NCI-H748 (cell line): ENCODE results near the gene HYPK.

ENCODE experiments used
- DNase-seq: peaks from one replicate; lab custom pipeline; 2025; ENCODE audit not compliant: unreplicated experiment; lab: John Stamatoyannopoulos, UW

HYPK gene

GRCh38 chr15:43800286-43801141 is at the start of gene HYPK:
TSS of gene HYPK (plus strand) at chr15:43800599. CDS start at chr15:43800623, 24 bp downstream.
- peak; percentile 77 for DNase-seq

DNA sequence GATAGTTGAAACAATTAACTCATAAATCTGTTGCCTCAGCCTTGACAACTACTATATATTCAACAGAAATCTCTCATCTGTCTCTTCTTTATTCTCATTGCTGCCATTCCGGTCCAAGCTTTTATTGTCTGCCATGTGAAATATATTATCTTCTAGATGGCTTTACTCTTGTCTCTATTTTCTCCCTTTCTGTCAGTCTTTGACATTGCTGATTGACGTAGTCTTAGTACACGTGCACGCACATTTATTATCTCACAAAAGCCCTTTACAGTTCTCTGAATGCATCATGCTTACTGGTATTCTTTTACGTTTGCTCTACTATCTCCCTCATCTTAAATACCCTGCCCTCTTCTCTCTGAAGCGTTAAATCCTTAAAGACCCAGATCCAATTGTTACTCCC is 48.5 kb upstream of the HYPK start:
- no peak for DNase-seq

DNA sequence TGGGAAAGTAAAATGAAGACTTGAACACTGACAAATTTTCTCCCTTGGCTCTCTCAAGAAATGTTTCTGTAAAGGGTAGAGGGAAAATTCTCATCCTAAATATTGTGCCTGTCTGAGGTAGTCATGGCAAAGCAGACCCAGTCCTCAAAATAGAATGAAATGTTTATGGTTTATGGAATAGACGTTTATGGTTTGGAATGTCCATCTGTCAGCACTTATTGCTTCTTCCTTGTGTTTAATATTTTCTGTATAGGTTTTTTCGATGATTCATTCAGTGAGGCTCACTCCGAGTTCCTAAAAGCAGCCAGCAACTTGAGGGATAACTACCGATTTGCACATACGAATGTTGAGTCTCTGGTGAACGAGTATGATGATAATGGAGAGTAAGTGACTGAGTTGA is 37.6 kb upstream of the HYPK start:
- no peak for DNase-seq

DNA sequence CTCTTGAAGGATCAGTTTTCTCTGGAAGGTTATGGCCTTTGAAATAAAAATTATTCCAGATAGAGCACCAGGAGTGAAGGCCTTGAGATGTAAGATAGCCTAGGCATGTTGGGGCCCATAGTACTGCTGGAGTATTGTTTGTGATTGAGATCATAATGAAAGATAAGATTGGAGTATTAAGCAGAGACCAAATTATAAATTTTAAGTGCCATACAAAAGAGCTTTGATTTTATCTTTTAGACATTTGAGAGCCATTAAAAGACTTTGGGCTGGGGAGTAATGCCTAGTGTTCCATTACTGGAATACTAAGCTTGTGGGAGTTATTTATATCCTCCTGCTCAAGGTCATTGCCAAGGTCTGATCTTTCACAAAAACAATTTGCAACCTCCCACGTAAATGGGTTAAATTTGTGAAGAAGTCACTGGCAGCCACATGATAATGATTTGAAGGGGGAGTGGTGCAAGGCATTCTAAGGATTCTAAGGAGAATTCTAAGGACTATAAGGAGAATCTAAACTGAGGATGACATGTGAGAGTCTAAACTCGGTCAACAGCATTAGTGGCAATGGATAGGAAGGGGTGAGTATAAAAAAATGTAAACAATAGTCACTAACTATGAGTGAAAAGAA is 36.5 kb upstream of the HYPK start:
- no peak for DNase-seq

- DNase-seq: peak; percentile 33
These were observed 30.7 kb upstream of the HYPK start for GRCh38 chr15:43769584-43770228.

- DNase-seq: no peak
These were observed 28.6 kb upstream of the HYPK start for GRCh38 chr15:43771816-43772215.

DNA sequence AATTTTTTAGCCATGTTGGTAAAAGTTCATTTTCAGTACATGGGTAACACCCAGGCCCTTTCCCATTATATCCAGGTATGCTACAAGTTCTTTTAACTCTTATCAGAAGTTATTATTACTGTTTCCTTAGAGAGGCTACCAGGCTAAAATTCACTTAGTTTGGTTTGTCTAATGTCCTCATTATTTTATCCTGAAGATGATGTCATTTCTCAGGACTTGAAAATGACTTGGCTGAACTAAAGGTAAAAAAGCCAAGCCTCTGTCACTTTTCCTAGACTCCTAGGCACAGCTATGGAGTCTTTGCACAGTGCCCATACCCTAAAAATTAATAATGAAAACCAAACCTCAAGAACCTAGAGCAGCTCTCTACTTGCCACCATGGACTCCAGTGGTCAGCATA is 27.8 kb upstream of the HYPK start:
- DNase-seq: no peak

DNA sequence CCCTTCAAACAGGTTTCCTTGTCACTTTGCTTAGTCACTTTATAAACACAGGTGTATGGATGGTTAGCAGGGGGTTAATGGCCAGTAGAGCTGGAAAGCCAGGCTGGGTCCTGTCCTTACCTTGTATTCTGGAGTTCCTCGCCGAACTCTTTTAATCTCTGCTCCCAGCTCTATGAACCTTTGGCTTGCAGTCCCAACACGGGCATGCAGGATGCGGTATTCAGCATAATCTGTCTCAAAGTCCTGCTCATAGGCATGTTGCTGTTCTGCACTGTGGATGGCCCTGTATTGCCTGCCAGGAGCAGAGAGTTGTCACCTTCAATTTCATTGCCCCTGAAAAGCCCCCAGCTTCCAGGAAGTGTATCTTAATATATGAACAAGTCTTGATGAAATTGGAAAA is 26.3 kb upstream of the HYPK start:
- no peak for DNase-seq

GRCh38 chr15:43775411-43775965 is 24.9 kb upstream of the HYPK start:
- peak; percentile 62 for DNase-seq

DNA sequence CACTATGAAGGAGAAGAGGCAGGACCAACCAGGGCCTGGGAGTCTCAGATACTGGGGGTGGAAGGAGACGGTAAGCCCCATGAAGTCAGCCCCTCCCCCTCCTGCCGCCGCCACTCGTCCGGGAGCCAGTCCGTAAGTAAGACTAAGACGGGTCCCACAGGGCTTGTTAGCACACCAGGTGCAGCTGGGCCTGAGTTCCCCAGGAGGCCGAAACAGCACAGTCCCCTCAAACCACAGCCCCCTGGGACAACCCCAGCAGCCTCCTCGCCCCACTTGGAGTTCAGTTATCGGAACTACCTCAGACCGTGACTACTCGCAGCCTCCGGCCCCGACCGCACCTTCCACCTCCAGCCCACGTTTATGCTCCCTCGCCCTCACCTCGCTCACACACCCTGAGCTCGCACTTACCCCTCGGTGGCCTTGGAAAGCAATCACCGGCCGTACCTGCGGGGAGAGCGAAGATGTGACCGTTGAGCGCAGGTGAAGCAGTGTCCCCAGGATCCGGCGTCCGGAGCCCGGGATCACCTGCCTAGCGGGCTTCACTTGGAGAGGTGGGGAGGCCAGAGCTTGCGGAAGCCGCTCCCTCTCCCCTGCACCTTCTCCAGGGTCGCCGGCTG is 24.2 kb upstream of the HYPK start:
- no peak for DNase-seq

DNA sequence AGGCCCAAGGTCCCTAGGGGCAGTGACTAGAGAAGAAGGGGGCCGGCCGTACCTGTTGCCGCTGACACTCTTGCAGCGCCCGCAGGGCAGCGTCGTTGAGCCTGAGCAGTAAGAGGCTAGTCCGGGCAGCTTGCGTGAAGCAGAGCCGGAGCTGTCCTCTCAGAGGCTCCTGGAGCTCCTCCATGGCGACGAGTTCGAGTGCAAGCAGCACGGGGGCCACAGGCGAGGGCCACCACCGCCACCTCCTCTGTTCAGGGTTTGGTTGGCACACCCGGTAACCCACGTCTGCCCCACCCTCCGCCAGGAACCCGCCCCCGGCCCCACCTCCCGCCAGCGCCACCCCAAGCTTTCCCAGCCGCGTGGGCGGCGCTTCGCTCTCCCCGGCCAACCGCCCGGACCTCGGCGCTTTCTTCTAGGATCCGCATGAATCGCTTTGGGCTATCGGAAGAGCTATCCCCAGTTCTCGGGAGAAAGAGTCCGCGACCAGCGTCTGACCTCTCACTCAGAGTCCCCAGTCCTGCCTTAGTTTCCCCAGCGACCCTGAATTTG is 23.6 kb upstream of the HYPK start, which contains the start of gene ELL3:
Gene ELL3, minus strand, starts transcription at position 249 of the 549 bp plus-strand sequence. Its CDS starts 65 bp downstream, at position 184.
- DNase-seq: peak; percentile 75

GRCh38 chr15:43777267-43777914 is 23.0 kb upstream of the HYPK start:
- DNase-seq: peak; percentile 76

GRCh38 chr15:43779016-43779415 is 21.4 kb upstream of the HYPK start:
- no peak for DNase-seq

GRCh38 chr15:43789409-43789808 is 11.0 kb upstream of the HYPK start:
- no peak for DNase-seq

- DNase-seq: peak; percentile 98
These were observed 8.2 kb upstream of the HYPK start, which contains the start of gene SERF2 for GRCh38 chr15:43791993-43792760. TSS of gene SERF2 (plus strand) at chr15:43792320. CDS start at chr15:43792377, 57 bp downstream.

DNA sequence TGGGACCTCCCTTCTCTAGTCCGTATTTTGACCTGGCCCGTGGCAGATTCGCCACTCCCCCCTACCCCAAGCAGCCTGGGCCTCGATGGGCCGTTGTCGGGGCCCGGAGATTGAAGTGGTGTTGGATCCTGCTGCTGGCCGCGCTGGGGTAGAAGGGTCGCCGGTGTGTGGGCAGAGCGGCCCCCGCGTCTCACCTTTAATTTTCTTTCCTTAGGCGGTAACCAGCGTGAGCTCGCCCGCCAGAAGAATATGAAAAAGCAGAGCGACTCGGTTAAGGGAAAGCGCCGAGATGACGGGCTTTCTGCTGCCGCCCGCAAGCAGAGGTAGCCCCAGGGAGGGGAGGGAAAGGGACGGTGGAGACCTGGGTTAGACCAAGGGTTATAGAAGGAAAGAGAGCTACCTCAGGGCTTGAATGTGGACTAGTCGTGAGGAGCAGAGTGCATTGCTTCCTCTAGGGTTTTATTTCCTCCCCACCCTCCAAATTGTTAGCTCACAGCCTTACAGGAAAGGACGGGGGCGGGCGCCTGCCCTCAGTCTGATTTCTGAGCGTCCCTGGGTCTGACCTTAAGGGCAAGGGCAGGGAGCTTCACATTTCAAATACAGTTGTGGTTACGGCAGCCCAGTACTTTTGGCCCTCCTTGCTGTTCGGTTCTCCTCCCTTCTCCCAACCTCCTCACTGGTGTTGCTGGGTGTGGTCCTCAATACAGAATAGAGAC is 7.5 kb upstream of the HYPK start:
- DNase-seq: no peak

- no peak for DNase-seq
These were observed 6.8 kb upstream of the HYPK start for GRCh38 chr15:43793647-43794046.

- no peak for DNase-seq
These were observed 5.9 kb upstream of the HYPK start for GRCh38 chr15:43794269-43795037.
